Activated CD4-positive, alpha-beta T cell treated with anti-CD3 and anti-CD28 coated beads, Interleukin-2, Interleukin-4, amounts not matched to agents 100 ng/mL and 50 ng/mL, durations not matched to agents 16 hours and 8 hours (primary cell): ENCODE measurements around the gene RPL34.

Source experiments
- DNase-seq: peaks from one replicate; pipeline ENCODE4 v3.0.0-alpha.2; 2020; ENCODE audit warnings: low spot score

RPL34 gene

GRCh38 chr4:108624263-108625056 is 4.1 kb downstream of the RPL34 start:
- DNase-seq = no peak

DNA sequence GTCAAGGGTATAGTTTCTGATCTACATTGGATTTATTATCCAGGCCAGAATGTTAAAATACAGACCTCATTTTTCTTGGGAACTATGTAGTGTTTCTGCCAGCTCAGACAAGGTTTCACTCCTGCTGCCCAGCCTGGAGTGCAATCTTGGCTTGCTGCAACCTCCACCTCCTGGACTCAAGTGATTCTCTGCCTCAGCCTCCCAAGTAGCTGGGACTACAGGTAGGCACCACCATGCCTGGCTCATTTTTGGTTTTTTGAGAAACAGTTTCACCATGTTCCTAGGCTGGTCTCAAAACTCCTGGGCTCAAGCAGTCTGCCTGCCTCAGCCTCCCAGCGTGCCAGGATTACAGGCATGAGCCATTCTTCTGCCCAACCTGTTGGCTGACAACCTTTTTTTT is 5.7 kb downstream of the RPL34 start:
- no peak for DNase-seq

DNA sequence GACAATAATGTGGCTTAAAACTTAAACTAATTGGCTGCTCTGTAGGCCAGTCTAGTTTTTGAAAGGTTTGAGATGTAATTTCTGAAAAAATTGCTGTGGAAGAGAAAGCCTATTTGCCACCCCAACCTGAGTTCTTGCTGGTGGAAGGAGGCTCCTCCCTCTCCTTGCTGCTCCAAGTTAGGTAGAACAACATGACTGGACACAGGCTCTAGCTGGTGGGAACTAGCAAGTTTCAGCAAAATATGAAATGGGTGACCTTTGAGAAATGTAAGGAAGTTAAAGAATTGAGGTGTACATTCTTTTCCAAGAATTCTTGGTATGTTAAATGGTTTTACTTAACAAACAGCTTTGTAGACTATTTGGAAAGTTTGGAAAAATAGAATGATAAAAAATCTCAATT is 8.0 kb downstream of the RPL34 start:
- no peak for DNase-seq

DNA sequence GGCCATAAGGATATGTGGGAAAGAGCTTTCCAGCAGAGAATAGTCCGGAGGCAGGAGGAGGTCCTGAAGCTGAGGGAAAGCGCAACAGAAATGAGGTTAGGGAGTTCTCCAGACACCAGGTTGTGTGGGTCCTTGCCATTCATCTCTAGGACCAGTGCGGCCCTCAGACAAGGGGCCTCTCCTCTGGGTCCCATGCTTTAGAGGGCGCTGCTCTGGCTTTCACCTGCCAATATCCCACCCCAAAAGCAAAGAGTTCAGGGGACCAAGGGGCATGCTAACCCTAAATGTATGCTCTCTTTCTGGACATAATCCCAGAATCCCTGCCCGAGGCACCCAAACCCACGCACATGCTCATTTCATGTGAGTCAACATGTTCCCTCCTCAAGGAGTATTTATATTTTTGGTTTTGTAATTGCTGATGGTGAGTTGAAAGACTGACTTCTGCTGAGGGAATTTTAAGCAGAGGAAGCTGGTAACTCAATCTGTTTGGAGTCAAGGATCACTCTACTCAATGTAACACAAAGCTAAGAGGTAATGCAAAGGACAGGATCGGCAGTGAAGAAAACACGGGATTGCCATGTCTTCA is 14.8 kb downstream of the RPL34 start:
- DNase-seq = no peak

GRCh38 chr4:108636246-108636645 is 15.9 kb downstream of the RPL34 start:
- DNase-seq = no peak

- no peak for DNase-seq
Measured at GRCh38 chr4:108637856-108638255, 17.5 kb downstream of the RPL34 start.

DNA sequence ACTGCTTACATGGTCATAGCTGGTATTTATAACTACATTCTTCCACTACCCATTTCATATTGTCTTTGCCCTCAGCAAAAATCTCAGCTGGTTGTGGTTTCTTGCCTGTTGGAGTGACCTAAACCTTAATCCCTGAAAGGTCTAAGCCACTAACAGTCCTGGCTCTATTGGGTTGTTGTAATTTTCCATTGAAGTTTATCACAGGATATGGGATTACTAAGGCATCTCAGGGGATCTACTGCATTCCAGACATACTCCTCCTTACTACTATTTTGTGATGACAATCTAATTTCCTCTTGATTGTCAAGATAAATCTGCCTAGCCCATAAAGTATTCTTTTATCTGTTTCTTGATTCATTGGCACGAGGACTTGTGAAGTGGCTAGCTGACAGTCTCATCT is 23.9 kb downstream of the RPL34 start:
- no peak for DNase-seq

DNA sequence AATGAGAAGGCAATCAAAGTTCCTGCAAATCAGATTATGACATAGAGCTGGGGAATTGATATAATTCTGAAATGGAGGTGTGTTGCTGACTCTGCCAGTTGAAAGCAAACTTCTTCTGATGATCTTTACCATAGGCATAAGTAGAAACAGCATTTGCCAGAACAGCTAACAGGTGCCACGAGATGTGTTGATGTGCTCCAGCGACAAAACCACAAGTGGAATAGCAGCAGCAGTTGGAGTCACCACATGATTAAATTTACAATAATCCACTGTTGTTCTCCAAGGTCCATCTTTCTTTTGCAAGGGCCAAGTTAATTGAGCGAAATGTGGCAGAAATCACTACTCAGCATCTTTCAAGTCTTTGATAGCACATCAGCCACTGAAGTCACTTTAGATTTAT is 26.3 kb downstream of the RPL34 start:
- no peak for DNase-seq

GRCh38 chr4:108649863-108650211 is 29.5 kb downstream of the RPL34 start:
- no peak for DNase-seq

GRCh38 chr4:108650212-108651013 is 30.0 kb downstream of the RPL34 start, which contains the start of gene OSTC:
Gene OSTC, plus strand, starts transcription at chr4:108650599. Its CDS starts 57 bp downstream, at chr4:108650656.
- DNase-seq = peak; percentile 91

- peak; percentile 14 for DNase-seq
Measured at GRCh38 chr4:108651014-108651791, 30.8 kb downstream of the RPL34 start.

GRCh38 chr4:108662629-108663028 is 42.3 kb downstream of the RPL34 start:
- DNase-seq = no peak

GRCh38 chr4:108674356-108674977 is 54.1 kb downstream of the RPL34 start:
- DNase-seq = no peak
